Fibroblast of skin of right quadriceps (primary cell): ENCODE measurements around the gene SERINC3.
"Not testable (repeated sequence)": the region's sequence is repeated elsewhere in the genome, so short reads cannot be mapped to it uniquely, and the experiment has no call there.

Experiments
- DNase-seq: peaks from one replicate; pipeline ENCODE4 v3.0.0-alpha.2; 2013

Gene SERINC3

DNA sequence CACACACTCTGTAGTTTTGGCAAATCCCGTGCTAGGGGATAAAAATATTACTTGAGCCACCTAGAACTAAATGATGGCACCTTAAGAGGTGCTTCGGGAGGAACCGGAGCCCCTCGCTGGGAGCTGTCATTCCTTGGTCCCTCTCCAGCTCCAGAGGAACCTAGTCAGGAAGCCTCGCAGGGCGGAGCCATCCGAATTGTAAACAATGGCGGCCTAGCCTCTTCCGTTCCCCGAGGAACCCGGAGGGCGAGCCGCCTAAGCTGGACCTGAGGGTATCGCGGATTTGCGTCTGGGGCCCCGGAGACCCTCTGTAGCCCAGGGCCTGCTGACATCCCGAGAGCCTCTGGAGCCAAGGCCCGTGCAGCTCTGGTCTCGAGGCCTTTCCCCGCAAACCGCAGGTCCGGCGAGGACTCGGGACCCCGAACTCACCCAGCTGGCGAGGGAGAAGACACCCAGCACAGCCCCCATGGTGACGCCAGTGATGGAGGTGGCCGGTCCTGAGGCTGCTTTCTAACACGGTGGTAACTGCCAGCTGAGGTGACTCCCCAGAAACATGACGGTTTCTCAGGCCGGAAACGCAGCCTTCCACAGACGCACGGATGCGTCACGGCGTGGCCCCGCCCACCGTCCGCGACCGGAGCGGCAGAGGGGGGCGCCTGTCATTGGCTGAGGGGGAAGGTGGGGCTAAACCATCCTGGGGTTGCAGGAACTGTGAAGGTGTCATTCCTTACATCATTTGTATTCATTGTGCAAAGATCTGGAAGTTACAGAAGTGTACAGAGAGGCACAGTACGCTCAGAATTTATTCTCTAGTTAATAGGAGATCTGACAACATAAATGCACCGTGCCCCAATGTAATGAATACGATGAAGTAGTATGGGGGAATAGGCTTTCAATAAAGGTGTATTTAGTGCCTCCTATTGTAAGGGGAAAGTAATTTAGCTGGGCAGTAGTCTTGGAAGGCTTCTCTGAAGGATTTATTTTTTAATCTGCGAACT lies at the start of gene SERINC3:
Gene SERINC3, minus strand, starts transcription at position 587 of the 998 bp plus-strand sequence. Its CDS starts 119 bp downstream, at position 468.
- DNase-seq = peak; percentile 94

GRCh38 chr20:44571362-44571988 lies 49.6 kb upstream of the SERINC3 start:
- DNase-seq = peak; percentile 76

GRCh38 chr20:44570367-44570766 lies 48.5 kb upstream of the SERINC3 start:
- no peak for DNase-seq

- DNase-seq = no peak
Observed at GRCh38 chr20:44566811-44567210, 44.9 kb upstream of the SERINC3 start.

DNA sequence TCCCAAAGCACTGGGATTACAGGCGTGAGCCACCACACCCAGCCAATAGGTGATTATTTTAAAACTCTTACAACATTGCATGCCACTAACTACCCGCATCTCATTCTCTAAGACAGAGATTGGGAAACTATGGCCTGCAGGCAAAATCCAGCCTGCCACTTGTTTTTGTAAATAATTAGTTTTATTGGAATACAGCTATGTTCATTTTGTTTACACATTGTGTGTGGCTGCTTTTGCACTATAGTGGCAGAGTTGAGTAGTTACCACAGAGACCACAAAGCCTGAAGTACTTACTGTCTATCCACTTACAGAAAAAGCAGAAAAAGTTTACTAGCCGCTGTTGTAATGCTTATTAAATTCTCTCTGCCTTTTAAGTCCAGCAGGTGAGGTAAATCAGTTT lies 44.1 kb upstream of the SERINC3 start:
- DNase-seq = no peak

DNA sequence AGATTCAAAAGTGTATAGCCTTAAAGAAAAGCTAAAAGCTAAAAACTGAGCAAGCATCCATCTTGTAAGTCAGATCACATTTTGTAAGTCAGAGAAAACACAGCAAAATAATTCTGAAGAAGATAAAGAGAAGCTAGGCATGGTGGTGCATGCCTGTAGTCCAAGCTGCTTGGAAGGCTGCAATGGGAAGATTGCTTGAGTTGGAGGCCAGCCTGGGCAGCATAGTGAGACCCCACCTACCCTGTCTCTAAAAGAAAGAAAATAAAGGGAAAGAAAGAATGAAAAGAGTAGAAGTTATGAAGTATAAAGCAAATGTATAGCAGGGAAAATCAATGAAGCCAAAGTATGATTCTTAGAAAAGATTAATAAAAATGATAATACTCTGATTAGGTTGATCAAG lies 40.0 kb upstream of the SERINC3 start:
- no peak for DNase-seq

DNA sequence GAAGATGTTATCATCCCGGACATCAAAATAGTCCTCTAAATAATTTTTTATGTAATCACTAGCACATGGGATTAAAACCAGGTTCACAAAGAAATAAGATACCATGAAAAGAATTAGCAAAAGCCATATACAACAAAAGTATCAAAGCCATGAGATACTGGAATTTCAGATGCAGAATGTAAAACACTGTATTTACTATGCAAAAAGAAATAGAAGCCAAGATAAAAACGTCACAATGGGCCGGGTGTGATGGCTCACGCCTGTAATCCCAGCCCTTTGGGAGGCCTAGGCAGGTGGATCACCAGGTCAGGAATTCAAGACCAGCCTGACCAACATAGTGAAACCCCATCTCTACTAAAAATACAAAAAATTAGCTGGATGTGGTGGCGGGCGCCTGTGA lies 38.9 kb upstream of the SERINC3 start:
- not testable (repeated sequence) for DNase-seq

DNA sequence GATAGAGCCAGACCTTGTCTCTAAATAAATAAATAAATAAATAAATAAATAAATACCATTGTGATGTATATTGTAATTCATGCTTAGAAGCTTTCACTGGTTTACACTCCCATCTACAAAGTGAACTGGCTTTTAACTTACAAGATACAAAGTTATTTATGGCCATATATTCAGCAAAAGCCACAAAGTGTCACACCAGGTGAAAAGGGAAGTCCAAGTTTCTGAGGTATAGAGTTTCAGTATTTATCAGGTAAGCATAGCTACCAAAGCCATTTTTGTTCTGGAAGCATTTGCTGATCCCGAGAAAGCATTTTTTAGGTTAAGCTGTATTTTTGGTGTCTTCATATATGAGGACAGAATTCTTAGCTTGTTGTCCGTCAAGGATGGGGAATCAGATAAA lies 38.4 kb upstream of the SERINC3 start:
- no peak for DNase-seq

DNA sequence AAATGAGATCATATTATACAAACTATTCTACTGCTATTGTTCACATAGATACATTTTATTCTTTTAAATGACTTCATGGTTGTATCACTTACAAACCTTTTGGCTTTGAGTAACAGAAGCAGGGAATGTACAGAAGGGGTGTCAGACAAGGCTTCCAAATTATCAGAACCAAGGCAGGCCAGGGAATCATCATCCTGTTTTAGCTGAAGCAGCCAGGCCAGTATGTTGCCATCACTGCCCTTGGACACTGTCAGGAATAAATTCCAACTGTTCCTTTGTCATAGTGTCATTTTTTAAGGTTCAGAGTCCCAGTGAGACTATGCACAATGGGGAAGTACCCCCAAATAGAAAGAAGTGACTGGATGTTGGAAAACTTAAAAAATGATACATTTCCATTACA lies 37.4 kb upstream of the SERINC3 start:
- DNase-seq = no peak

GRCh38 chr20:44552950-44553908 lies 31.4 kb upstream of the SERINC3 start:
- DNase-seq = peak; percentile 91

- DNase-seq = no peak
Observed at GRCh38 chr20:44552568-44552949, 30.7 kb upstream of the SERINC3 start.

- DNase-seq = no peak
Observed at GRCh38 chr20:44552050-44552449, 30.2 kb upstream of the SERINC3 start.

GRCh38 chr20:44549123-44549522 lies 27.3 kb upstream of the SERINC3 start:
- no peak for DNase-seq

DNA sequence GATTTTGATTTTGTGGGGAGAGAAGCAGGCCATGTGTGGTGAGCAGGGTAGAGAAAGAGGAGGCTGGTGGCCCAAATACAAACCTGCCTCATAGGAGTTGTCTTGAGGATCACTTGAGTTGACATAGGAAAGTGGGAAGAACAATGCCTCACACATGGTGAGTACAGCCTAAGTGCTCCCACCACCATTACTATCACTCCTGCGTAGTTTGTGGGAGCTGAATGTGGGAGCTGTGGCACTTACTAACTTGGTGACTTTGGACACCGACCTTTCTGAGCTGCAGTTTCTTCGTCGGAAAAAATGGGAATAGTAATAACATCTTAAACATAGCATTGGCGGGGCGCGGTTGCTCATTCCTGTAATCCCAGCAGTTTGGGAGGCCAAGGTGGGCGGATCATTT lies 25.5 kb upstream of the SERINC3 start:
- no peak for DNase-seq

GRCh38 chr20:44544263-44544662 lies 22.4 kb upstream of the SERINC3 start:
- DNase-seq = no peak

GRCh38 chr20:44543358-44543757 lies 21.5 kb upstream of the SERINC3 start:
- no peak for DNase-seq

- no peak for DNase-seq
Observed at GRCh38 chr20:44542890-44543289, 21.0 kb upstream of the SERINC3 start.

- no peak for DNase-seq
Observed at GRCh38 chr20:44541992-44542391, 20.1 kb upstream of the SERINC3 start.

- DNase-seq = peak; percentile 73
Observed at GRCh38 chr20:44540834-44541233, 19.0 kb upstream of the SERINC3 start.

GRCh38 chr20:44537993-44538392 lies 16.1 kb upstream of the SERINC3 start:
- DNase-seq = no peak

- DNase-seq = no peak
Observed at GRCh38 chr20:44536175-44536574, 14.3 kb upstream of the SERINC3 start.

- no peak for DNase-seq
Observed at GRCh38 chr20:44533928-44534327, 12.1 kb upstream of the SERINC3 start.

- peak; percentile 69 for DNase-seq
Observed at GRCh38 chr20:44532981-44533331, 11.1 kb upstream of the SERINC3 start.
